ENCODE results near the gene PDLIM5.

The PDLIM5 gene

GRCh38 chr4:94564252-94564651 is 112.5 kb downstream of the PDLIM5 start:
- TF ChIP-seq, protein P1, sequence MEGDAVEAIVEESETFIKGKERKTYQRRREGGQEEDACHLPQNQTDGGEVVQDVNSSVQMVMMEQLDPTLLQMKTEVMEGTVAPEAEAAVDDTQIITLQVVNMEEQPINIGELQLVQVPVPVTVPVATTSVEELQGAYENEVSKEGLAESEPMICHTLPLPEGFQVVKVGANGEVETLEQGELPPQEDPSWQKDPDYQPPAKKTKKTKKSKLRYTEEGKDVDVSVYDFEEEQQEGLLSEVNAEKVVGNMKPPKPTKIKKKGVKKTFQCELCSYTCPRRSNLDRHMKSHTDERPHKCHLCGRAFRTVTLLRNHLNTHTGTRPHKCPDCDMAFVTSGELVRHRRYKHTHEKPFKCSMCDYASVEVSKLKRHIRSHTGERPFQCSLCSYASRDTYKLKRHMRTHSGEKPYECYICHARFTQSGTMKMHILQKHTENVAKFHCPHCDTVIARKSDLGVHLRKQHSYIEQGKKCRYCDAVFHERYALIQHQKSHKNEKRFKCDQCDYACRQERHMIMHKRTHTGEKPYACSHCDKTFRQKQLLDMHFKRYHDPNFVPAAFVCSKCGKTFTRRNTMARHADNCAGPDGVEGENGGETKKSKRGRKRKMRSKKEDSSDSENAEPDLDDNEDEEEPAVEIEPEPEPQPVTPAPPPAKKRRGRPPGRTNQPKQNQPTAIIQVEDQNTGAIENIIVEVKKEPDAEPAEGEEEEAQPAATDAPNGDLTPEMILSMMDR (IDR thresholded peaks at IDR 0.05) = no peak

DNA sequence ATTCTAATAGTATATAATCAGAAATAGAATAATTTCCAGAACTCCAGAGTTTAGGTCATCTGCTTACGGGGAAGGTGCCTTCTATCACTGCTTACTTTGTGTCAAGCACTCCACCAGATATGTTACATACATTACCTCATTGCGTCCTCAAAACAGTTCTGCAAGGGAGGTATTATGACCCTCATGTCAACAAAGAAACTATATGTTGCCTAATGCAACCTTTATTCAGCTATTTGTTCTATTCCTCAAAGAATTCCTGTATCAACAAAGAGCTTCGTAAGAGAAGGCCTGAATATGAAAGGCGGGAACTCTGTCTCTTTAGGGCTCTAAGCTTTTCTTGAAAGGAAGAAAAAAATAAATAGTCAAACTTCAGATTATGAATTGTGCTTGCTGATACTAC is 114.7 kb downstream of the PDLIM5 start:
- TF ChIP-seq, protein P1 (IDR thresholded peaks at IDR 0.05) = no peak

GRCh38 chr4:94567811-94568210 is 116.1 kb downstream of the PDLIM5 start:
- TF ChIP-seq, protein P1 (IDR thresholded peaks at IDR 0.05) = no peak

DNA sequence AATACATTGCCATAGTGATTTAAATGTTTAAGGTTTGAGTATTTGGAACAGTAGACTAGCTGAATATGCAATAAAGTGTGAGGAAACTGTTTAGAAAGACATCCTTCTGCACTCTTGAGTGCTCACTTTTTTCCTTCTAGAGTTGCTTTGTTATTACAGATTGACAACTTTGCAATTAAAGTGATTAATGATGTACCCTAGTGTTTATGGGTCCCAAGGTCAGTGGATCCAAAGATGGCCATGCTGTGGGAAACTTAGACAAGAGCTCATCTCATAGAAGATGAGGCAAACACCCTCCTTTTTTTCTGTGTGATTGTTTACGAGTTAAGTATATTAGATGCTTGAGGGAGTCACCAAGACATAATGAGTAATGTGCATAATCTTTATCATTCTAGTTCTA is 118.8 kb downstream of the PDLIM5 start:
- TF ChIP-seq, protein P1 (IDR thresholded peaks at IDR 0.05) = no peak

GRCh38 chr4:94571298-94571697 is 119.6 kb downstream of the PDLIM5 start:
- TF ChIP-seq, protein P1 (IDR thresholded peaks at IDR 0.05) = no peak

DNA sequence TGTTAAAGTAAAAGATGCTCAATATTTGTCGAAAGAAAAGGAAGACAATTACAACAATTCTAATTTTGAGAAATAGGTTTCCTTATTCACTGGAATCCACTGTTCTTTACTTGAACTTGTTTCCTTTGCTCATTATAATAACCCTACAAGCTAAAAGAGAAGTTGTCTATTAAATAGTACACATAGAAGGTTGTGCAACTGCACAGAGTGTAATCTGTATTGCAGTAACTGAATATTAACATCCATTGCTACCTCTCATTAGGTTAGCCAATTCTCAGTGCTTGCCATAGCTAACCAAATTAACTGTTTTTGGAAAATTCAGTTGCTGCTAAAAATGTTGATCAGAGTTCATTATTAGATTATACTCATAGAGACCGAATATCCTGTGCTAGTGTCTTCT is 120.0 kb downstream of the PDLIM5 start:
- TF ChIP-seq, protein P1 (IDR thresholded peaks at IDR 0.05) = no peak

DNA sequence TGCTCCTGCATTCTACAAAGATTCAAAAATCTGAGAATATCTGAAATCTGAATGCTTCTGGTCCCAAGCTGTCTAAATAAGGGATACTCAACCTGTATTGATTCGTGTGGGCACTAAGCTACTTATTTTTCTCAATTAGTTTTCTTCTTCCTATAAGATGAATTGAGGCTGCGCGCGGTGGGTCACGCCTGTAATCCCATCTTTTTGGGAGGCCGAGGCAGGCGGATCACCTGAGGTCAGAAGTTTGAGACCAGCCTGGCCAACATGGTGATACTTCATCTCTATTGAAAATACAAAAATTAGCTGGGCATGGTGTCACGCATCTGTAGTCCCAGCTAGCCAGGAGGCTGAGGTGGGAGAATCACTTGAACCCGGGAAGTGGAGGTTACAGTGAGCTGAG is 122.3 kb downstream of the PDLIM5 start:
- TF ChIP-seq, protein P1 (IDR thresholded peaks at IDR 0.05) = no peak

- TF ChIP-seq, protein P1 (IDR thresholded peaks at IDR 0.05) = no peak
These were observed 122.9 kb downstream of the PDLIM5 start for GRCh38 chr4:94574616-94575015.
